Gastroesophageal sphincter (tissue), 4 donors: ENCODE data around the gene EAF2. TPM values are rescaled to one million over a fixed set of nuclear protein-coding genes. Genes with fewer than 3 reads are reported as not detected.
"Not testable (repeated sequence)": the region's sequence is repeated elsewhere in the genome, so short reads cannot be mapped to it uniquely, and the experiment has no call there.

Experiments used
- ATAC-seq: fragments of 150-250 bp; one replicate; pipeline ENCODE4 v1.9.1; 2016; ENCODE audit warnings: mild to moderate bottlenecking, moderate library complexity
- H3K27ac ChIP-seq, 4 donors: fragments of 200-600 bp; sonication (generic) in 3 of 4; 1 replicate in 3 of 4; 2 replicates in 1 of 4; pipeline ENCODE4 v1.5.1; 2016 to 2019
- H3K27me3 ChIP-seq: fragments of 200-600 bp; sonication (generic); one replicate; pipeline ENCODE4 v1.5.1; 2019
- H3K36me3 ChIP-seq, 2 donors: fragments of 200-600 bp; sonication (generic); one replicate each; pipeline ENCODE4 v1.5.1; 2019; ENCODE audit warnings: control low read depth in 1 of 2
- H3K4me1 ChIP-seq, 3 donors: fragments of 200-600 bp; sonication (generic); 1 replicate in 2 of 3; 2 replicates in 1 of 3; pipeline ENCODE4 v1.5.1; 2016 to 2019; ENCODE audit warnings: control low read depth in 2 of 3
- H3K4me3 ChIP-seq, 2 donors: fragments of 200-600 bp; sonication (generic); one replicate each; pipeline ENCODE4 v1.5.1; 2019; ENCODE audit warnings: mild to moderate bottlenecking in 1 of 2, moderate library complexity in 1 of 2
- H3K9me3 ChIP-seq, 3 donors: fragments of 200-600 bp; sonication (generic); one replicate each; pipeline ENCODE4 v1.5.1; 2017 to 2019; ENCODE audit warnings: control low read depth in 2 of 3
- CTCF ChIP-seq, 4 experiments: fragments of 200-600 bp in 2 of 4; fragments of 450-650 bp in 2 of 4; sonication (generic) in 1 of 4; IDR thresholded peaks; one replicate each; pipeline ENCODE4 v1.5.1; 2017 to 2019; ENCODE audit warnings: antibody characterized with exemption in 4 of 4, mild to moderate bottlenecking in 2 of 4, moderate library complexity in 2 of 4
- EP300 ChIP-seq: sonication (generic); formaldehyde crosslinking; IDR thresholded peaks from one replicate; pipeline ENCODE4 v1.6.1; 2017; ENCODE audit warnings: antibody characterized with exemption, mild to moderate bottlenecking
- POLR2A ChIP-seq, 2 donors: fragments of 450-650 bp; IDR thresholded peaks; one replicate each; pipeline ENCODE4 v1.6.1; 2017; ENCODE audit warnings: antibody characterized with exemption in 2 of 2, mild to moderate bottlenecking in 2 of 2, moderate library complexity in 1 of 2
- POLR2AphosphoS5 ChIP-seq: sonication (generic); formaldehyde crosslinking; IDR thresholded peaks from one replicate; pipeline ENCODE4 v1.6.1; 2017; ENCODE audit warnings: antibody characterized with exemption
- WGBS, 2 donors: methylation state at CpG; one replicate each; pipeline ENCODE4 v1.1.5; 2018; ENCODE audit warnings: low coverage in 1 of 2; 5-methylcytosine and 5-hydroxymethylcytosine counted together
- total RNA-seq, 4 donors: library from RNA; depleted of rRNA; stranded (reverse); fragments of >200 nt; gene quantifications; one replicate each; pipeline ENCODE4 v1.1.0, GENCODE V29; 2016

Gene EAF2
- total RNA-seq, 4 donors from 2014 or later, result 2.0 to 4.8 (median 2.1) TPM

- TF ChIP-seq POLR2AphosphoS5 (no peak), POLR2A (IDR thresholded peaks at IDR 0.05) (no peak), EP300 (no peak), CTCF (IDR thresholded peaks at IDR 0.05) (no peak)
- no peak overlapping the region for H3K4me3 ChIP-seq
- peaks cover 0 to 8% of the 10 kb centered on the region in 2 donors for H3K36me3 ChIP-seq
- no peaks in the 10 kb centered on the region for H3K27me3 ChIP-seq
- H3K4me1 ChIP-seq, result no peaks in the 10 kb centered on the region
- no peak for ATAC-seq
- 85 to 94% methylated on average over 2 of the region's 2 CpGs for WGBS, 2 donors
- no peaks in the 10 kb centered on the region for H3K9me3 ChIP-seq
- no peak overlapping the region for H3K27ac ChIP-seq
Measured at GRCh38 chr3:121852256-121852655, 17.2 kb downstream of the EAF2 start.

GRCh38 chr3:121855555-121855954, 20.5 kb downstream of the EAF2 start:
- no peaks in the 10 kb centered on the region for H3K4me1 ChIP-seq
- WGBS, 2 donors, result 22 to 24% methylated on average over 4 to 5 of the region's 5 CpGs
- H3K36me3 ChIP-seq, result peaks cover 0 to 13% of the 10 kb centered on the region in 2 donors
- no peak overlapping the region for H3K27ac ChIP-seq
- ATAC-seq, result no peak
- no peaks in the 10 kb centered on the region for H3K27me3 ChIP-seq
- H3K4me3 ChIP-seq, result no peak overlapping the region
- TF ChIP-seq CTCF (IDR thresholded peaks at IDR 0.05), result no peak
- no peak for TF ChIP-seq POLR2AphosphoS5
- TF ChIP-seq EP300, result no peak
- no peak for TF ChIP-seq POLR2A (IDR thresholded peaks at IDR 0.05)
- H3K9me3 ChIP-seq, result no peaks in the 10 kb centered on the region

- H3K4me3 ChIP-seq, H3K9me3 ChIP-seq, H3K4me1 ChIP-seq, H3K27me3 ChIP-seq, ATAC-seq, H3K27ac ChIP-seq: not testable (repeated sequence)
- peaks cover 0 to 14% of the 10 kb centered on the region in 2 donors for H3K36me3 ChIP-seq
- 72 to 88% methylated on average over 3 to 5 of the region's 5 CpGs for WGBS, 2 donors
Measured at GRCh38 chr3:121857778-121858177, 22.8 kb downstream of the EAF2 start.

GRCh38 chr3:121863247-121863646, 28.2 kb downstream of the EAF2 start:
- H3K4me1 ChIP-seq, ATAC-seq, H3K27me3 ChIP-seq, H3K27ac ChIP-seq, H3K4me3 ChIP-seq: not testable (repeated sequence)
- H3K36me3 ChIP-seq, result peaks cover 0 to 10% of the 10 kb centered on the region in 2 donors
- H3K9me3 ChIP-seq, result peaks cover 0 to 15% (median 0%) of the 10 kb centered on the region in 3 donors
- 83 to 100% methylated on average over 1 of the region's 9 CpGs for WGBS, 2 donors

GRCh38 chr3:121863801-121864200, 28.8 kb downstream of the EAF2 start:
- no peak overlapping the region for H3K27ac ChIP-seq
- no peak overlapping the region for H3K4me3 ChIP-seq
- peaks cover 0 to 15% (median 0%) of the 10 kb centered on the region in 3 donors for H3K9me3 ChIP-seq
- no peak for ATAC-seq
- peaks cover 0 to 10% of the 10 kb centered on the region in 2 donors for H3K36me3 ChIP-seq
- no peaks in the 10 kb centered on the region for H3K4me1 ChIP-seq
- TF ChIP-seq POLR2A (IDR thresholded peaks at IDR 0.05) (no peak), POLR2AphosphoS5 (no peak), EP300 (no peak), CTCF (IDR thresholded peaks at IDR 0.05) (no peak)
- no peaks in the 10 kb centered on the region for H3K27me3 ChIP-seq

GRCh38 chr3:121869736-121870135, 34.7 kb downstream of the EAF2 start:
- no peaks in the 10 kb centered on the region for H3K36me3 ChIP-seq
- 91 to 93% methylated on average over 2 of the region's 2 CpGs for WGBS, 2 donors
- no peaks in the 10 kb centered on the region for H3K9me3 ChIP-seq
- no peaks in the 10 kb centered on the region for H3K27me3 ChIP-seq
- no peak overlapping the region for H3K27ac ChIP-seq
- no peaks in the 10 kb centered on the region for H3K4me1 ChIP-seq
- TF ChIP-seq POLR2AphosphoS5, result no peak
- ATAC-seq, result no peak
- H3K4me3 ChIP-seq, result no peak overlapping the region

GRCh38 chr3:121870717-121871116, 35.7 kb downstream of the EAF2 start:
- no peak for TF ChIP-seq POLR2A (IDR thresholded peaks at IDR 0.05)
- H3K27ac ChIP-seq, result no peak overlapping the region
- ATAC-seq, result no peak

More at GRCh38 chr3:121870717-121871116, 35.7 kb downstream of the EAF2 start:
- Histone ChIP-seq H3K9me3 (no peaks in the 10 kb centered on the region), H3K4me1 (no peaks in the 10 kb centered on the region), H3K4me3 (no peak overlapping the region), H3K36me3 (no peaks in the 10 kb centered on the region), H3K27me3 (no peaks in the 10 kb centered on the region)
